GM21528 (cell line): ENCODE results near the gene TMED4.
A peak's percentile ranks its signal among the peaks of the same experiment; 100 is the strongest.
"Not testable (repeated sequence)": the region's sequence is repeated elsewhere in the genome, so short reads cannot be mapped to it uniquely, and the experiment has no call there.

Experiments used
- ATAC-seq: cut with Tn5 transposase; IDR thresholded peaks from one replicate; pipeline ENCODE4 v1.9.1; 2021; ENCODE audit warnings: mild to moderate bottlenecking, moderate library complexity; ENCODE audit not compliant: unreplicated experiment, low FRiP score

The TMED4 gene

DNA sequence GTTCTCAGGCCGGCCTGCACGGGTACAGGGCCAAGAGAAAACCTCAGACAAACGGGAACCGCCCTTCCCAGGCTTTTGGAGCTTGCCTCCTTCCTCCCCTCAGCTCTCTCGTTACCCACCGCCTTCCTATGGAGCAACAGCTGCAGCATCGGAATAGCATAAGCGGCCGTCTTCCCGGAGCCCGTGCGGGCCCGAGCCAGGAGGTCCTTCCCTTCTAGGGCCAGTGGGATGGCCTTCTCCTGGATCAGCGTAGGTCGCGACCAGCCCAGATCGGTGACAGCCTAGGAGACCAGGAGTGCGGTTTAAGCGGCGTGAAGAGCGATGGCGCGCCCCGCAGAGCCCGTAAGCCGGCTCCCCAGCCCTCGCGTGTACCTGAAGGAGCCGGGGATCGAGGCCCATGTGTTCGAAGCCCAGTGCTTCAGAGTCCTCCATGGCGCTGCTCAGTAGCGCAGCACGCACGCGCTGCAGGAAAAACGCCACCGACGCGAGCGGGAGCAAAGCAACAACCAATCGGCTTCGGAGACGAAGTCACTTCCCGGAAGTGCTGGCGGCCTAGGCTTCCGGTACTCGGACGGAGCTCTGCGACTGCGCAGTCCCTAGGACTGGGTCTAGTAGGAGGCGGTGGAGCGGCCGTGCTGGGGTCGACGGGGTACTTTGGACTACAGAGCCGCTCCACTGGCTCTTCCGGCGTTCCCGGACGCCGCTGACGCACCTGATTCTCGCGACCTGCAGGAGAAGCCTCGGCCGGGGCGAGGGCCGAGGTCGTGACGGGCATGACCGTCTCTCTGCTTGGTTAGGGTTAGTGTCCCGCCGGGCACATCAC lies 8.4 kb downstream of the TMED4 start, which contains the start of gene DDX56:
DDX56 (minus strand) TSS at position 445 of the 823 bp plus-strand sequence; CDS start at position 432, 13 bp downstream.
- peak; percentile 93 for ATAC-seq

- no peak for ATAC-seq
Observed at GRCh38 chr7:44572771-44573170, 9.3 kb downstream of the TMED4 start.

DNA sequence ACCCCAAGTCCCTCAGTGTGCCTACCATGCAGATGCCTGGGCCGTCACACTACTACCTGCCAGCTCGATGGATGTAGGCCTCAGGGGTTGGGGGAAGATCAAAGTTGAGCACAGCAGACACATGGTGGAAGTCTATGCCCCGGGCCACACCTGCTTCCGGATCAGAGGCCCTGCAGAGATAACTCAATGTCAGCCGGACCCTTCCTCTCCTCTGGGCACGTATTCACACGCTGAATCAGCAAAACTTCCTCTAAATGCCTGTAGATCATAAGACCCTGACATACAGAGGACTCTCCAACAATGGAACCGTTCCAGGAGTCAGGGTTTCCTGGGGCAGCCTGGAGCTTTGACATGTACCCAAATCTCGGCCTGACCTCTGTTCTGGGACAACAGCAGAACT lies 12.1 kb downstream of the TMED4 start:
- no peak for ATAC-seq

- no peak for ATAC-seq
Observed at GRCh38 chr7:44568771-44569560, 13.1 kb downstream of the TMED4 start.

- ATAC-seq, result no peak
Observed at GRCh38 chr7:44567884-44568283, 14.1 kb downstream of the TMED4 start.

DNA sequence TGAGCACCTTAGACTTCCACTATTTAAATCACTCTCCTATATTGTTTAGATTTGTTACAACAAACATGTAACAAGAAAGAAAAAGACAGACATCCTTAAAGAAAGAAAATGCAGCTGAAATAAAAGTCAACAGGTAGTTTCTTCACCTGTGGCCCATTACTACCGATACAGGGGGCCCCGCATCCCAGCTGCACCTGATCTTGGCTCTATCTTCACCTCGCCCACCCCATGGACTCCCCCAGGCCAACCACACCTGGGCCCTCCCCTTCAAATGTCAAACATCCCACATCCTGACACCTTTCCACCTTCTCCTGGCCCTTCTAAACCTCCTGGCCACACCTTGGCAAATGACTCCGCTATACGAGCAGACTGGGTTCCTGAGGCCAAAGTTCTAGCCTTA lies 15.4 kb downstream of the TMED4 start:
- no peak for ATAC-seq

GRCh38 chr7:44565795-44566559 lies 16.1 kb downstream of the TMED4 start:
- no peak for ATAC-seq

DNA sequence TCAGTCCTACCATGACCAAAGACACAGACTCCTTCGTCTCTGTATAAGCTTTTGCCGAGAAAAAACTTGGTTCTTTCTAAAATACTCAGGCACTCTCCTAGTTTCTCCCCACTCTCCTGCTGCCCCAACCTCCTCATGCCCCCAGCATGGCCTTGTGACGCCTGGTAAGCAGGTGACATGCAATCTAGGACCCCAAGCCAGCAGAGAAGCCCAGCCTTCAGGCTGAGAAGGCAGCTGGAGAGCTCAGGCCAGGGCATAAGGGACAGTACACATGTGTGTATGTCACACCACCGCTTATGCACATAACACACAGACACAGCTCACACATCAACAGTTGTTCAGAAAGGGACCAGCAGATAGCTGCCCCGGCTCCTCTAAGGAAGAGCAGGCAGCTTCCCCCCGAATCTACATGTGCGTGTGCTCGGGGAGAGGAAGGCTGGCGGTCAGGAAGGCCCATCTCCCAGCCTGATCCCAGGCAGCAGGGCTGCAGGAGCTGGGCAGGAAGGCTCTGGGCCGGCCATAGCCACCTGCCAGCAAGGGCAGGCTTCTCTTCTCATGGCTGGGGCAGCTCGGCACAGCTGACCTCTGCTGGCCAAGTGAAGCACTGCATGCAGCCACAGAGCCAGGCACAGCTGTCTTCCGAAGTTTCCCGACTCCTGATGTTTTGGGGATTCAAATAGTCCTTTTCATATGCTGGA lies 16.8 kb downstream of the TMED4 start:
- no peak for ATAC-seq

DNA sequence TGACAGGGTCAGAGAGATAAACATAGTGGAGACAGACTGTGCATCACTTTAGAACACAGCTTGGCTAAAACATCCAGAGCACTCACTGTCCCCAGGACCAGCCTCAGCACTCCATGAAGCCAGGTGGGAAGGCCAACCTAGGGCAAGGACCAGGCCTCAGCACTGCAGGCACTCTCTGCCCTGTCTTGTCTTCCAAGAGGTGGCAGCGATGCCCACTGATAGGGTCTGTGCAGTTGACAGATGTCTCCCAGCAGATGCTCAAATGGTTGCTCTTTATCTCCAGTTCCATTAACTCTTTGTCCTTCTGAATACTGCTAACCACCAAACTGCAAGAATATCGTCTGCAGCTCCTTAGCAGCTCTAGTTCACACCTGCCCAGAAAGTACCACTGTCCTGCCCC lies 17.4 kb downstream of the TMED4 start:
- ATAC-seq, result no peak

DNA sequence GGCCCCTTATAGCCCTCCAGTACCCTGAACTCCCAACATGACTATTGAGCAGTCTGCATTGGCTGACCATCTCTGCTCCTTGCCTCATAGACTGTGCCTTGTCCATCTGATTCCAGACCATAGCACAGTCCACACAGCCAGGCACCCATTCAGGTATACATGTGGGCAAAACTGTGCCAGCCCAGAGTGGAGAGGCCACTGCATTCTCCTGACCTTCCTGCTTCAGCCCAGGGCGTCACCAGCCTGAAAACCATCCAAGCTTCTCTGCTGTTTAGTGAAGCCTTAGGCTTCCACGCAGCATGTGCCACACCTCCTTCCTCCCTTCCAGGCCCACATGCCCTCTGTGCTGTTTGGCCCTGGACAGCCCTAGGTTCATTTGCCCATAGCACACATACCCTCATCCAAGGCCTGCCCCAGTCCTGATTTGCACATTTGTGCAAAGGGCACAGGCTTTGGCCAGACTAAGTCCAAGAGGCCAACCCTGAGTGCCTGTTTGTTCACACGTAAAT lies 18.8 kb downstream of the TMED4 start:
- no peak for ATAC-seq

DNA sequence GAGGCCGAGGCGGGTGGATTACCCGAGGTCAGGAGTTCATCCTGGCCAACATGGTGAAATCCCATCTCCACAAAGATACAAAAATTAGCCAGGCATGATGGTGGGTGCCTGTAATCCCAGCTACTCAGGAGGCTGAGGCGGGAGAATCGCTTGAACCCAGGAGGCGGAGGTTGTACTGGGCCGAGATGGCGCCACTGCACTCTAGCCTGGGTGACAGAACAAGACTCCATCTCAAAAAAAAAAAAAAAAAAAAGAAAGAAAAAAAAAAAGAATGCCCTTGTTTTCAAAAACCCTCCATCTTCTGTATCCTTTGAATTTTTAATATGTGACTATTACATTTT lies 19.4 kb downstream of the TMED4 start:
- not testable (repeated sequence) for ATAC-seq

GRCh38 chr7:44561962-44562621 lies 19.9 kb downstream of the TMED4 start:
- ATAC-seq, result no peak

DNA sequence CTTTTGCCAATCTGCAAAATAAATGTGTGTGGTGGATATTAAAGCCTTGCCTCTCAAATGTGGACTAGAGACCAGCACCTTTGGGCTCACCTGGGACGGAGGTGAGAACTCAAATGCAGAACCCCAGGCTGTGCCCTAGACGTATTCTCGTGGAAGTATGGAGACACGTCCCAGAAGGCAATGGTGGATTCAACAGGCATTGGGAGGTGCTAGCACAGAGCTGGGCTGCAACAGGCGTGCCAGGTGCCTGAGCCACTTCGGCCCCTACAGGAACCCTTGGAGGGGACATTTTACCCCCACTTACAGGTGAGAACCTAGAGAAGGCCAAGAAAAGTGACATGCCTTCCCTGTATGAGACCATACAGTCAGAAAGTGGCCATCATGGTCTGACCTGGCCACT lies 20.6 kb downstream of the TMED4 start:
- ATAC-seq, result no peak

- ATAC-seq, result no peak
Observed at GRCh38 chr7:44559485-44559884, 22.5 kb downstream of the TMED4 start.

DNA sequence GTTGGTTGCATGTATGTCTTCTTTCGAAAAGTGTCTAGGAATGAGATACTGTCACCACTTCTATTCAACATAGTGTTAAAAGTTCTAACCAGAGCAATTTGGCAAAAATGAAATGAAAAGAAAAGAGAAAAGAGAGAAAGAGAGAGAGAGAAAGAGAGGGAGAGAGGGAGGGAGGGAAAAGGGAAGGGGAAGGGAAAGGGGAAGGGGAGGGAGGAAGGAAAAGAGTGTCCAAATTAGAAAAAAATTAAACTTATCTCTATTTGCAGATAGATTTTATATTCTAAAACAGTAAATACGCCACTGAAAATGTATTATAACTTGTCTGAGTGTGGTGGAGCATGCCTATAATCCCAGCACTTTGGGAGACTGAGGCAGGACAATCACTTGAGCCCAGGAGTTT lies 24.5 kb downstream of the TMED4 start:
- no peak for ATAC-seq

DNA sequence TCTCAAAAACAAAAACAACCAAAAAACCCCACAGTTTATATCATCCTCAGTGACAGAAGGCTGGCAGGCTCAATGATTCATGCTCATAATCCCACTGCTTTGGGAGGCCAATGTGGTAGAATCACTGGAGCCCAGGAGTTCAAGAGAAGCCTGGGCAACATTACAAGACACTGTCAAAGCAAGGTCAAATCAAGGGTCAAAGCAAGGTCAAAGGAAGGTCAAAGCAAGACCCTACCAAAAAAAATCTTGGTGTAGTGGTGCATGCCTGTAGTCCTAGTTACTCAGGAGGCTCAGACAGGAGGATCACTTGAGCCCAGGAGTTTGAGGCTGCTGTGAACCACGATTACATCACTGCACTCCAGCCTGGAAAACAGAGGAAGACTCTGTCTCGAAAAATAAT lies 26.7 kb downstream of the TMED4 start:
- no peak for ATAC-seq

DNA sequence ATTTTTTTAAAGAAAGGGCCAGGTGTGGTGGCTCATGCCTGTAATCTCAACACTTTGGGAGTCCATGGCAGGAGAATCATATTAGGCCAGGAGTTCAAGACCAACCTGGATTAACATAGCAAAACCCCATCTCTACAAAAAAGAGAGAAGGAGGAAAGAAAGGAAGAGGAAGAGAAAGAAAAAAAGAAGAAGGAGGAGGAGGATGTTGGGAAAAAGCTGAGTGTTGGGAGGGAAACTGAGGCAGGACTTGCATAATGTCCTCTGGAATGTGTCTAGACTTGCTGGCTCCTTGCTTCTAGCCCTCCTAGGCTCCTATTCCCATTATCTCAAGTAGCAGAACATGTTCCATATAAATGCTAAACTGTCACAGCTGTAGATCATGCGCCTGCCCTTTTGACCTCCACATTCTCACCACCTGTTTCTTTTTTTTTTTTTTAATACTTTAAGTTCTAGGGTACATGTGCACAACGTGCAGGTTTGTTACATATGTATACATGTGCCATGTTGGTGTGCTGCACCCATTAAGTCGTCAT lies 29.5 kb downstream of the TMED4 start:
- ATAC-seq, result not testable (repeated sequence)

DNA sequence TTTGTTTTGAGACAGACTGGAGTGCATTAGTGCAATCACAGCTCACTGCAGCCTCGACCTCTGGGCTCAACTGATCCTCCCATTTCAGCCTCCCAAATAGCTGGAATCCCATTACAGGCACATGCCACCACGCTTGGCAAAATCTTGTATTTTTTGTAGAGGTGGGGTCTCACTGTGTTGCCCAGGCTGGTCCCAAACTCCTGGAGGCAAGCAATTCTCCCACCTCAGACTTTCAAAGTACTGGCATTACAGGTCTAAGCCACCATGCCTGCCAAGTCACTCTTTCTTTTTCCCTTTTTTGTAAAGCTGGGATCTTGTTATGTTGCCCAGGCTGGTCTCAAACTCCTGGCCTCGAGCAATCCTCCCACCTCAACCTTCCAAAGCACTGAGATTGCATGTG lies 32.6 kb downstream of the TMED4 start:
- ATAC-seq, result no peak

- no peak for ATAC-seq
Observed at GRCh38 chr7:44548893-44549292, 33.1 kb downstream of the TMED4 start.
